Caco-2 (cell line): ENCODE results near the gene RPRD1A. TPM values are rescaled to one million over a fixed set of nuclear protein-coding genes. Genes with fewer than 3 reads are reported as not detected.

ENCODE experiments used
- BruUV-seq: library from RNA; stranded (reverse); fragments of 400-500 nt; replicated peaks from 2 replicates; lab custom pipeline; 2021; lab: Mats Ljungman, UMichigan
- CTCF ChIA-PET: fragments of 300-600 bp; sonication (Branson Sonifier 250); formaldehyde crosslinking; loops from one replicate; lab custom pipeline; 2022; ENCODE audit warnings: antibody characterized with exemption; lab: Charles Lee
- POLR2A ChIA-PET: fragments of 300-600 bp; sonication (Branson Sonifier 250); formaldehyde crosslinking; loops from one replicate; lab custom pipeline; 2022; ENCODE audit warnings: antibody characterized with exemption; lab: Charles Lee
- DNase-seq, 2 experiments: peaks; one replicate each; pipeline versions ENCODE4 v3.0.0 to v3.0.0-alpha.2; 2020 to 2022
- H3K27me3 ChIP-seq: replicated peaks from 2 replicates; pipeline ENCODE4 v1.6.0; 2011; ENCODE audit warnings: low read length; ENCODE audit not compliant: control insufficient read depth, insufficient read depth
- H3K36me3 ChIP-seq: 2 replicates; pipeline ENCODE4 v1.5.1; 2011; ENCODE audit warnings: low read length; ENCODE audit not compliant: control insufficient read depth, insufficient read depth
- H3K4me1 ChIP-seq: fragments of 250-450 bp; sonication (Bioruptor Pico); 2 replicates; pipeline ENCODE4 v1.5.1; 2020; ENCODE audit warnings: mild to moderate bottlenecking
- H3K4me3 ChIP-seq: 2 replicates; pipeline ENCODE4 v1.5.1; 2011; ENCODE audit warnings: low read depth, mild to moderate bottlenecking, control low read depth, low read length
- H3K9me3 ChIP-seq: fragments of 250-450 bp; sonication (Bioruptor Pico); 2 replicates; pipeline ENCODE4 v1.5.1; 2020; ENCODE audit warnings: mild to moderate bottlenecking, moderate library complexity
- H3K27ac Mint-ChIP-seq: one replicate; pipeline ENCODE4 v1.8.0; 2022; ENCODE audit warnings: mixed read lengths; ENCODE audit not compliant: unreplicated experiment
- H3K27me3 Mint-ChIP-seq: one replicate; pipeline ENCODE4 v1.8.0; 2022; ENCODE audit warnings: mixed read lengths; ENCODE audit not compliant: insufficient read depth, unreplicated experiment
- H3K36me3 Mint-ChIP-seq: one replicate; pipeline ENCODE4 v1.8.0; 2022; ENCODE audit warnings: mild to moderate bottlenecking, mixed read lengths; ENCODE audit not compliant: insufficient read depth, unreplicated experiment
- H3K4me1 Mint-ChIP-seq: one replicate; pipeline ENCODE4 v1.8.0; 2022; ENCODE audit warnings: low read depth, mixed read lengths; ENCODE audit not compliant: unreplicated experiment
- H3K4me3 Mint-ChIP-seq: one replicate; pipeline ENCODE4 v1.8.0; 2022; ENCODE audit warnings: mild to moderate bottlenecking, moderate library complexity, mixed read lengths; ENCODE audit not compliant: unreplicated experiment
- H3K9me3 Mint-ChIP-seq: one replicate; pipeline ENCODE4 v1.8.0; 2022; ENCODE audit warnings: mixed read lengths; ENCODE audit not compliant: unreplicated experiment
- intact Hi-C: fragments of 100-400 bp; cut with micrococcal nuclease; formaldehyde crosslinking; loops from one replicate; pipeline ENCODE4 v1.10.0; 2022; ENCODE audit not compliant: unreplicated experiment
- total RNA-seq: library from RNA; stranded (reverse); gene quantifications from 2 replicates; pipeline ENCODE4 v1.2.3, GENCODE V29; 2022
- TF ChIP-seq, protein P1 (sequence below), 2 experiments: fragments of 200-600 bp in 1 of 2; IDR thresholded peaks; 1 replicate in 1 of 2; 2 replicates in 1 of 2; pipeline versions ENCODE4 v1.5.1 to v1.8.0; 2011 to 2022; ENCODE audit warnings: antibody characterized with exemption in 1 of 2, control low read depth in 1 of 2, inconsistent platforms in 1 of 2, low read depth in 1 of 2, low read length in 1 of 2, mild to moderate bottlenecking in 1 of 2, moderate library complexity in 1 of 2; ENCODE audit not compliant: insufficient read depth in 1 of 2, severe bottlenecking in 1 of 2, unreplicated experiment in 1 of 2

RPRD1A gene
- total RNA-seq, 1 experiment from 2014 or later, result 18.9 TPM

DNA sequence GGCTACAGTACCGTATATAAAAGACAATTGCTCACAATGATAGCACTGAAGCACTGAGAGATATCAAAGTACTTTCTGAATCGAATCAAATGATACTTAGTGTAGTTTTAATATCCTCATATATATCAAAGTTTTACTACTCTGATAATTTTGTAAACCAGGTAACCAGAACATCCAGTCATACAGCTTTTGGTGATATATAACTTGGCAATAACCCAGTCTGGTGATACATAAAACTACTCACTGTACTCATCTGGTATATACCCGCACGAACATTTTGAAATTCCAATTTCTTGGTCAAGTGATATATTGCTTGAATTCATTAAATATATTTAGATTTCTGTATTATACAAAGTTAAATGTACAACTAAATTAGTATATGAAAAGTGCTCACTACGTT, 41.2 kb upstream of the RPRD1A start:
- Mint-ChIP-seq H3K27ac (no peak overlapping the region), H3K36me3 (peaks cover 5% of the 10 kb centered on the region), H3K27me3 (no peaks in the 10 kb centered on the region), H3K4me3 (no peak overlapping the region), H3K4me1 (no peaks in the 10 kb centered on the region), H3K9me3 (no peaks in the 10 kb centered on the region)
- Histone ChIP-seq H3K36me3 (no peaks in the 10 kb centered on the region), H3K4me1 (no peaks in the 10 kb centered on the region), H3K9me3 (no peaks in the 10 kb centered on the region), H3K27me3 (no peaks in the 10 kb centered on the region), H3K4me3 (no peak overlapping the region)
- intact Hi-C loops, result no loop called here
- ChIA-PET POLR2A (no interaction called here), CTCF (no interaction called here)
- BruUV-seq, result TSS peak; percentile 83
- TF ChIP-seq, protein P1, sequence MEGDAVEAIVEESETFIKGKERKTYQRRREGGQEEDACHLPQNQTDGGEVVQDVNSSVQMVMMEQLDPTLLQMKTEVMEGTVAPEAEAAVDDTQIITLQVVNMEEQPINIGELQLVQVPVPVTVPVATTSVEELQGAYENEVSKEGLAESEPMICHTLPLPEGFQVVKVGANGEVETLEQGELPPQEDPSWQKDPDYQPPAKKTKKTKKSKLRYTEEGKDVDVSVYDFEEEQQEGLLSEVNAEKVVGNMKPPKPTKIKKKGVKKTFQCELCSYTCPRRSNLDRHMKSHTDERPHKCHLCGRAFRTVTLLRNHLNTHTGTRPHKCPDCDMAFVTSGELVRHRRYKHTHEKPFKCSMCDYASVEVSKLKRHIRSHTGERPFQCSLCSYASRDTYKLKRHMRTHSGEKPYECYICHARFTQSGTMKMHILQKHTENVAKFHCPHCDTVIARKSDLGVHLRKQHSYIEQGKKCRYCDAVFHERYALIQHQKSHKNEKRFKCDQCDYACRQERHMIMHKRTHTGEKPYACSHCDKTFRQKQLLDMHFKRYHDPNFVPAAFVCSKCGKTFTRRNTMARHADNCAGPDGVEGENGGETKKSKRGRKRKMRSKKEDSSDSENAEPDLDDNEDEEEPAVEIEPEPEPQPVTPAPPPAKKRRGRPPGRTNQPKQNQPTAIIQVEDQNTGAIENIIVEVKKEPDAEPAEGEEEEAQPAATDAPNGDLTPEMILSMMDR (IDR thresholded peaks at IDR 0.05; ENCODE audit: insufficient read depth in 1 of 2, low read depth in 1 of 2, low read length in 1 of 2, severe bottlenecking in 1 of 2, unreplicated experiment in 1 of 2), result no peak
- DNase-seq, result no peak

DNA sequence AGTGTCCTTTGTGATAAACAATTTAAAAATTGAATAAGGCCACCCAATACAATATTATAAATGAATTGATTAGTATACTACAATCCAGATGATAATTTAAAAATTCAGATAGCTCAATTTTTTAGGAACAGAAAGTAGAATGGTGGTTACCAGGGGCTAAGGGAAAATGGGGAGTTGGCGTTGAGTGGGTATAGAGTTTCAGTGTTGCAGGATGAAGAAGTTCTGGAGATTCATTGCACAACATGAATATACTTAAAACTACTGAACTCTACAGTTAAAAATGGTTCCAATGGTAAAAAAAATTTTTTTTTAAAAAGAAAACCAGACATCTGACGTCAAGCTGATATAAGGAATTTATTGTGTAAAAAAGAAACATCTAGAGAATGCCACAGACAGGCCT, 40.8 kb upstream of the RPRD1A start:
- Histone ChIP-seq H3K4me1 (no peaks in the 10 kb centered on the region), H3K36me3 (no peaks in the 10 kb centered on the region), H3K4me3 (no peak overlapping the region), H3K9me3 (no peaks in the 10 kb centered on the region), H3K27me3 (no peaks in the 10 kb centered on the region)
- Mint-ChIP-seq H3K4me3 (no peak overlapping the region), H3K9me3 (no peaks in the 10 kb centered on the region), H3K27ac (no peak overlapping the region), H3K4me1 (no peaks in the 10 kb centered on the region), H3K27me3 (no peaks in the 10 kb centered on the region), H3K36me3 (peaks cover 5% of the 10 kb centered on the region)
- ChIA-PET CTCF (no interaction called here), POLR2A (no interaction called here)
- TF ChIP-seq, protein P1 (IDR thresholded peaks at IDR 0.05; ENCODE audit: insufficient read depth in 1 of 2, low read depth in 1 of 2, low read length in 1 of 2, severe bottlenecking in 1 of 2, unreplicated experiment in 1 of 2), result no peak
- intact Hi-C loops, result no loop called here
- DNase-seq, result no peak
- BruUV-seq, result no TSS peak

DNA sequence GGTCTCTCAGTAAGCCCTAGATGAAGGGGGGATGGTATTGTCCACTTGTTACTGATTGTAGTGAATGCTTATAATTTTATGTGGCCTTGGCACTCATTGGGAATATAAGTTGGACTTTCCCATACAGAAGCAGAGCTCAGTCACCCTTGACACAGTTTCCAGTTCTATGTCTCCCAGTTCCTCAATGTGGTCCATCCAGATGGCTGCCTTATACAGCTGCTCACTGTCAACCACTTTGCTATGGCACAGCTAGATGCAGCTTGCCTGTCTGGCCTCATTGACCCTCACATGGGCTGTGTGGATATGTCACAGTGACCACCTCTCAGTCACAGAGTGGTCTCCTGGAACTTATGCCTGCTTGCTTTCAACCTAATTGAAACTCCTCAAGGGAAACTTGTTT, 40.1 kb upstream of the RPRD1A start:
- Histone ChIP-seq H3K36me3 (no peaks in the 10 kb centered on the region), H3K27me3 (no peaks in the 10 kb centered on the region), H3K9me3 (no peaks in the 10 kb centered on the region), H3K4me3 (no peak overlapping the region), H3K4me1 (no peaks in the 10 kb centered on the region)
- TF ChIP-seq, protein P1 (IDR thresholded peaks at IDR 0.05; ENCODE audit: insufficient read depth in 1 of 2, low read depth in 1 of 2, low read length in 1 of 2, severe bottlenecking in 1 of 2, unreplicated experiment in 1 of 2), result no peak
- ChIA-PET POLR2A (no interaction called here), CTCF (no interaction called here)
- Mint-ChIP-seq H3K27ac (no peak overlapping the region), H3K27me3 (no peaks in the 10 kb centered on the region), H3K4me1 (no peaks in the 10 kb centered on the region), H3K4me3 (no peak overlapping the region), H3K9me3 (no peaks in the 10 kb centered on the region), H3K36me3 (peaks cover 5% of the 10 kb centered on the region)
- DNase-seq, result no peak
- intact Hi-C loops, result no loop called here
- BruUV-seq, result no TSS peak
